ENCODE data around the gene KLHL21.

- TF ChIP-seq CTCF (IDR thresholded peaks at IDR 0.05; ENCODE audit: low read depth, low read length, missing input control) (no peak), EGR1 (IDR thresholded peaks at IDR 0.05; ENCODE audit: low read depth in 2 of 2) (no peak), YY1 (IDR thresholded peaks at IDR 0.05) (no peak)
Observed at GRCh38 chr1:6597777-6598131, 4.9 kb downstream of the KLHL21 start.
